ENCODE measurements around the gene IMP4. TPM values are rescaled to one million over a fixed set of nuclear protein-coding genes. Genes with fewer than 3 reads are reported as not detected.

IMP4 gene
- total and polyA plus RNA-seq, 2 donors (not counting 3 experiments of a cell fraction or from before 2014, with no cell fraction given) = 74.0 to 149 TPM

- Histone ChIP-seq H2AFZ (ENCODE audit: low read depth, low read length) (no peak overlapping the region), H3K4me3 (replicated peaks in 1 of 3; ENCODE audit: insufficient read depth in 1 of 3, low read depth in 1 of 3, low read length in 3 of 3) (no peak overlapping the region), H3K4me2 (ENCODE audit: insufficient read depth, low read length) (no peak overlapping the region), H3K9ac (replicated peaks; ENCODE audit: extremely low read depth, insufficient read depth, low read length) (no peak overlapping the region), H3K79me2 (ENCODE audit: control insufficient read depth, insufficient read depth, low read length) (peaks cover 5% of the 10 kb centered on the region), H3K4me1 (ENCODE audit: control insufficient read depth, extremely low read depth, insufficient read depth, low read length) (peaks cover 14% of the 10 kb centered on the region), H4K20me1 (replicated peaks; ENCODE audit: control insufficient read depth, extremely low read depth, insufficient read depth, low read length) (no peaks in the 10 kb centered on the region), H3K36me3 (ENCODE audit: control insufficient read depth in 2 of 2, extremely low read depth in 1 of 2, insufficient read depth in 2 of 2, low read length in 2 of 2) (no peaks in the 10 kb centered on the region), H3K9me1 (replicated peaks; ENCODE audit: control insufficient read depth, extremely low read depth, insufficient read depth, low read length) (no peaks in the 10 kb centered on the region), H3K9me3 (replicated peaks; ENCODE audit: control insufficient read depth, insufficient read depth, low read length) (no peaks in the 10 kb centered on the region), H3K27ac (ENCODE audit: insufficient read depth, low read depth, low read length) (no peak overlapping the region), H3K27me3 (ENCODE audit: control insufficient read depth in 2 of 2, insufficient read depth in 2 of 2, low read length in 2 of 2) (no peaks in the 10 kb centered on the region)
- ChIA-PET POLR2A (no interaction called here), CTCF (interaction anchor here (2.3 kb wide), 1 partner anchor 19 kb away, joined by 15 read pairs; the partner anchor contains the start of gene PTPN18)
- dilution Hi-C loops (cut with MboI; ENCODE audit: extremely low pct_ligation_motif_present, low sequenced_read_pairs) = no loop called here
- no TSS peak for BruUV-seq (replicated peaks)
- DNase-seq (ENCODE audit: low read depth, low spot score) = no peak
- intact Hi-C loops (cut with micrococcal nuclease) = no loop called here
- no peak for FAIRE-seq
- TF ChIP-seq, protein P1, sequence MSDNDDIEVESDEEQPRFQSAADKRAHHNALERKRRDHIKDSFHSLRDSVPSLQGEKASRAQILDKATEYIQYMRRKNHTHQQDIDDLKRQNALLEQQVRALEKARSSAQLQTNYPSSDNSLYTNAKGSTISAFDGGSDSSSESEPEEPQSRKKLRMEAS (IDR thresholded peaks at IDR 0.05; ENCODE audit: insufficient read depth, insufficient read length) = no peak
- peak; percentile 60 for TF ChIP-seq GATA2 (IDR thresholded peaks at IDR 0.05; ENCODE audit: insufficient read depth, insufficient read length, low read depth, low read length)
Observed at GRCh38 chr2:130374587-130375290, 32.0 kb downstream of the IMP4 start.

DNA sequence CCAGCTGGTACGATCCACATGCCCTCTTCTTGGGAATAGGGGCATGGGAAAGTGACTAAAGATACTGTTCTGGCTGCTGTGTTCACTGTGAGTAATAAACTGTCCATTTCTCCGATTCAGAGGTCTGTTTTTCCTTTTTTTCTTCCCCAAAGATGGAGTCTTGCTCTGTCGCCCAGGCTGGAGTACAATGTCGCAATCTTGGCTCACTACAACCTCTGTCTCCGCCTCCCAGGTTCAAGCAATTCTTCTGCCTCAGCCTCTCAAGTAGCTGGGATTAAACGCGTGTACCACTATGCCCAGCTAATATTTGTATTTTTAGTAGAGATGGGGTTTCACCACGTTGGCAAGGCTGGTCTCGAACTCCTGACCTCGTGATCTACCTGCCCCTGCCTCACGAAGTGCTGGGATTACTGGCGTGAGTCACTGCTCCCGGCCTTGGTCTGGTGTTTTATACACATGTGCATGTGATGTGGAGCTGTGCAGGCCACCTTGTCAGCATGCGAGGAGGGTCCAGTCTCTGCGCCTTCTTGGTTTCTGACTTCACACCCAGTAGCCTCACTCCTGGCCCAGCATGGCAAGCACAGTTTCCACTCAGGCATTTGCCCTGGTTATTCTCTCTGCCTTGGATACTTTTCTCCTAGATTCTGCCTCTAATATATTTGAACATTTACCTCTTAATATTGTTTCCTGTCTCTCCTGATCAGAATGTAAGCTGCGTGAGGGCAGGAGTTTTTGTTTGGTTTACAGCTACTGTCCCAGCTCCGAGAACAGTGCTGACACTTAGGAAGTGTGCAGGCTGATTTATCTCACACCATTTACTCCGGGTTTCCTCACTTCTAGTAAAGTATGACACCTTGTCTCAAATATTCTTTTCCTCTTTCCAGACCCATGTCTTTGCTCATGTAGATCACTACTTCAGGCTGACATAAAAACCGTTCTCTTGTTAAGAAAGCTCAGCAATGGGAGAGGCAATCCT is 32.9 kb downstream of the IMP4 start:
- CTCF ChIA-PET = interaction anchor here (0.8 kb wide), 1 partner anchor 10 kb away, joined by 3 read pairs; no protein-coding TSS in a partner anchor
- H3K79me2 ChIP-seq (ENCODE audit: control insufficient read depth, insufficient read depth, low read length) = peaks cover 5% of the 10 kb centered on the region

More for the DNA sequence above, 32.9 kb downstream of the IMP4 start:
- no peak for DNase-seq (ENCODE audit: low read depth, low spot score)
- no peaks in the 10 kb centered on the region for H3K9me1 ChIP-seq (replicated peaks; ENCODE audit: control insufficient read depth, extremely low read depth, insufficient read depth, low read length)
- no peak for FAIRE-seq
- dilution Hi-C loops (cut with MboI; ENCODE audit: extremely low pct_ligation_motif_present, low sequenced_read_pairs) = no loop called here
- H3K27ac ChIP-seq (ENCODE audit: insufficient read depth, low read depth, low read length) = no peak overlapping the region
- no peaks in the 10 kb centered on the region for H3K27me3 ChIP-seq (ENCODE audit: control insufficient read depth in 2 of 2, insufficient read depth in 2 of 2, low read length in 2 of 2)
- TF ChIP-seq, protein P2, sequence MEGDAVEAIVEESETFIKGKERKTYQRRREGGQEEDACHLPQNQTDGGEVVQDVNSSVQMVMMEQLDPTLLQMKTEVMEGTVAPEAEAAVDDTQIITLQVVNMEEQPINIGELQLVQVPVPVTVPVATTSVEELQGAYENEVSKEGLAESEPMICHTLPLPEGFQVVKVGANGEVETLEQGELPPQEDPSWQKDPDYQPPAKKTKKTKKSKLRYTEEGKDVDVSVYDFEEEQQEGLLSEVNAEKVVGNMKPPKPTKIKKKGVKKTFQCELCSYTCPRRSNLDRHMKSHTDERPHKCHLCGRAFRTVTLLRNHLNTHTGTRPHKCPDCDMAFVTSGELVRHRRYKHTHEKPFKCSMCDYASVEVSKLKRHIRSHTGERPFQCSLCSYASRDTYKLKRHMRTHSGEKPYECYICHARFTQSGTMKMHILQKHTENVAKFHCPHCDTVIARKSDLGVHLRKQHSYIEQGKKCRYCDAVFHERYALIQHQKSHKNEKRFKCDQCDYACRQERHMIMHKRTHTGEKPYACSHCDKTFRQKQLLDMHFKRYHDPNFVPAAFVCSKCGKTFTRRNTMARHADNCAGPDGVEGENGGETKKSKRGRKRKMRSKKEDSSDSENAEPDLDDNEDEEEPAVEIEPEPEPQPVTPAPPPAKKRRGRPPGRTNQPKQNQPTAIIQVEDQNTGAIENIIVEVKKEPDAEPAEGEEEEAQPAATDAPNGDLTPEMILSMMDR (IDR thresholded peaks at IDR 0.05; ENCODE audit: extremely low read depth in 1 of 2, insufficient read depth in 1 of 2, low read depth in 1 of 2, low read length in 2 of 2) = no peak
- TF ChIP-seq EZH2 (IDR thresholded peaks at IDR 0.05; ENCODE audit: borderline replicate concordance, low read depth, low read length, severe bottlenecking) (no peak), JUN (IDR thresholded peaks at IDR 0.05; ENCODE audit: borderline replicate concordance, insufficient read depth, insufficient read length, low read depth) (no peak), FOS (IDR thresholded peaks at IDR 0.05; ENCODE audit: borderline replicate concordance, insufficient read depth, low read length) (no peak), POLR2AphosphoS5 (IDR thresholded peaks at IDR 0.05; ENCODE audit: insufficient read depth, low read depth, low read length) (no peak), MYC (IDR thresholded peaks at IDR 0.05; ENCODE audit: low read depth, low read length) (no peak), GATA2 (IDR thresholded peaks at IDR 0.05; ENCODE audit: insufficient read depth, insufficient read length, low read depth, low read length) (no peak), POLR2A (IDR thresholded peaks at IDR 0.05; ENCODE audit: low read depth, low read length) (no peak)
- TF ChIP-seq, protein P1 (IDR thresholded peaks at IDR 0.05; ENCODE audit: insufficient read depth, insufficient read length) = no peak
- H3K4me2 ChIP-seq (ENCODE audit: insufficient read depth, low read length) = no peak overlapping the region
- no peak overlapping the region for H3K9ac ChIP-seq (replicated peaks; ENCODE audit: extremely low read depth, insufficient read depth, low read length)
- H3K4me1 ChIP-seq (ENCODE audit: control insufficient read depth, extremely low read depth, insufficient read depth, low read length) = peaks cover 14% of the 10 kb centered on the region
- H3K36me3 ChIP-seq (ENCODE audit: control insufficient read depth in 2 of 2, extremely low read depth in 1 of 2, insufficient read depth in 2 of 2, low read length in 2 of 2) = no peaks in the 10 kb centered on the region
- no peaks in the 10 kb centered on the region for H3K9me3 ChIP-seq (replicated peaks; ENCODE audit: control insufficient read depth, insufficient read depth, low read length)
- intact Hi-C loops (cut with micrococcal nuclease) = no loop called here
- no TSS peak for BruUV-seq (replicated peaks)
- POLR2A ChIA-PET = no interaction called here
- H3K4me3 ChIP-seq (replicated peaks in 1 of 3; ENCODE audit: insufficient read depth in 1 of 3, low read depth in 1 of 3, low read length in 3 of 3) = no peak overlapping the region
- H2AFZ ChIP-seq (ENCODE audit: low read depth, low read length) = no peak overlapping the region
- H4K20me1 ChIP-seq (replicated peaks; ENCODE audit: control insufficient read depth, extremely low read depth, insufficient read depth, low read length) = no peaks in the 10 kb centered on the region

All from endothelial cell of umbilical vein (primary cell).